Endothelial cell of umbilical vein (primary cell): ENCODE measurements around the gene RTEL1.
"Not testable (repeated sequence)": the region's sequence is repeated elsewhere in the genome, so short reads cannot be mapped to it uniquely, and the experiment has no call there.

ENCODE experiments used
- EZH2 ChIP-seq: IDR thresholded peaks from 2 replicates; pipeline ENCODE4 v1.6.1; 2012; ENCODE audit warnings: borderline replicate concordance, low read depth, mild to moderate bottlenecking, moderate library complexity, low read length, inconsistent platforms; ENCODE audit not compliant: severe bottlenecking
- POLR2A ChIP-seq: IDR thresholded peaks from 2 replicates; pipeline ENCODE4 v1.6.1; 2012; ENCODE audit warnings: low read depth, mild to moderate bottlenecking, control low read depth, low read length
- TF ChIP-seq, protein P1 (sequence below), 2 donors: IDR thresholded peaks; 1 replicate in 1 of 2; 2 replicates in 1 of 2; pipeline ENCODE4 v1.5.1; 2011; ENCODE audit warnings: low read length in 2 of 2, mild to moderate bottlenecking in 2 of 2, moderate library complexity in 2 of 2, control low read depth in 1 of 2, inconsistent platforms in 1 of 2, low read depth in 1 of 2; ENCODE audit not compliant: insufficient read depth in 1 of 2; ENCODE audit errors: extremely low read depth in 1 of 2

DNA sequence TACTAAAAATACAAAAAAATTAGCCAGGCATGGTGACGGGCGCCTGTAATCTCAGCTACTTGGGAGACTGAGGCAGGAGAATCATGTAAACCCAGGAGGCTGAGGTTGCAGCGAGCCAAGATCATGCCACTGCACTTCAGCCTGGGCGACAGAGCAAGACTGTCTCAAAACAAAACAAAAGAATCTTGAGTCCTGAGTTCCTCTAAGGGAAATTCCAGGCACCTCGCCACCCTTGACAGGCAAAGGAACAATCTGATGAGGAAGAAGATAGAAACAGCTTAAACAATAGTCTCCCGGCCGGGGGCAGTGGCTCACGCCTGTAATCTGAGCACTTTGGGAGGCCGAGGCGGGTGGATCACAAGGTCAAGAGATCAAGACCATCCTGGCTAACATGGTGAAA is 26.7 kb upstream of the RTEL1 start:
- TF ChIP-seq, protein P1, sequence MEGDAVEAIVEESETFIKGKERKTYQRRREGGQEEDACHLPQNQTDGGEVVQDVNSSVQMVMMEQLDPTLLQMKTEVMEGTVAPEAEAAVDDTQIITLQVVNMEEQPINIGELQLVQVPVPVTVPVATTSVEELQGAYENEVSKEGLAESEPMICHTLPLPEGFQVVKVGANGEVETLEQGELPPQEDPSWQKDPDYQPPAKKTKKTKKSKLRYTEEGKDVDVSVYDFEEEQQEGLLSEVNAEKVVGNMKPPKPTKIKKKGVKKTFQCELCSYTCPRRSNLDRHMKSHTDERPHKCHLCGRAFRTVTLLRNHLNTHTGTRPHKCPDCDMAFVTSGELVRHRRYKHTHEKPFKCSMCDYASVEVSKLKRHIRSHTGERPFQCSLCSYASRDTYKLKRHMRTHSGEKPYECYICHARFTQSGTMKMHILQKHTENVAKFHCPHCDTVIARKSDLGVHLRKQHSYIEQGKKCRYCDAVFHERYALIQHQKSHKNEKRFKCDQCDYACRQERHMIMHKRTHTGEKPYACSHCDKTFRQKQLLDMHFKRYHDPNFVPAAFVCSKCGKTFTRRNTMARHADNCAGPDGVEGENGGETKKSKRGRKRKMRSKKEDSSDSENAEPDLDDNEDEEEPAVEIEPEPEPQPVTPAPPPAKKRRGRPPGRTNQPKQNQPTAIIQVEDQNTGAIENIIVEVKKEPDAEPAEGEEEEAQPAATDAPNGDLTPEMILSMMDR (IDR thresholded peaks at IDR 0.05; ENCODE audit: extremely low read depth in 1 of 2, insufficient read depth in 1 of 2, low read depth in 1 of 2, low read length in 2 of 2), result not testable (repeated sequence)
- TF ChIP-seq POLR2A, EZH2: not testable (repeated sequence)
